ACC112 (cell line): Measurements from ENCODE around the gene CACNA2D2.

Source experiments
- H2AFZ ChIP-seq: fragments of 200-600 bp; sonication (generic); one replicate; pipeline ENCODE4 v1.6.0; 2017; ENCODE audit warnings: antibody characterized with exemption, low read length; ENCODE audit not compliant: unreplicated experiment
- H3K27ac ChIP-seq: fragments of 200-600 bp; sonication (generic); 2 replicates; pipeline ENCODE4 v1.5.1; 2014; ENCODE audit warnings: low read depth, mild to moderate bottlenecking, antibody characterized with exemption, low read length, moderate library complexity
- H3K27me3 ChIP-seq: fragments of 200-600 bp; sonication (generic); 2 replicates; pipeline ENCODE4 v1.6.1; 2014; ENCODE audit warnings: mild to moderate bottlenecking, antibody characterized with exemption, low read length, moderate library complexity, mixed read lengths; ENCODE audit not compliant: insufficient read depth
- H3K36me3 ChIP-seq: fragments of 200-600 bp; sonication (generic); 2 replicates; pipeline ENCODE4 v1.6.1; 2016; ENCODE audit warnings: mild to moderate bottlenecking, antibody characterized with exemption, low read length, moderate library complexity, mixed read lengths; ENCODE audit not compliant: insufficient read depth
- H3K4me1 ChIP-seq: fragments of 200-600 bp; sonication (generic); one replicate; pipeline ENCODE4 v1.6.1; 2016; ENCODE audit warnings: low read length, mixed read lengths; ENCODE audit not compliant: insufficient read depth, unreplicated experiment, control insufficient read depth
- H3K4me3 ChIP-seq: fragments of 200-600 bp; sonication (generic); 2 replicates; pipeline ENCODE4 v1.5.1; 2014; ENCODE audit warnings: mild to moderate bottlenecking, low read depth, low read length
- H3K79me2 ChIP-seq: fragments of 200-600 bp; sonication (generic); one replicate; pipeline ENCODE4 v1.6.0; 2016; ENCODE audit warnings: low read length; ENCODE audit not compliant: control insufficient read depth, unreplicated experiment, insufficient read depth

Gene CACNA2D2

DNA sequence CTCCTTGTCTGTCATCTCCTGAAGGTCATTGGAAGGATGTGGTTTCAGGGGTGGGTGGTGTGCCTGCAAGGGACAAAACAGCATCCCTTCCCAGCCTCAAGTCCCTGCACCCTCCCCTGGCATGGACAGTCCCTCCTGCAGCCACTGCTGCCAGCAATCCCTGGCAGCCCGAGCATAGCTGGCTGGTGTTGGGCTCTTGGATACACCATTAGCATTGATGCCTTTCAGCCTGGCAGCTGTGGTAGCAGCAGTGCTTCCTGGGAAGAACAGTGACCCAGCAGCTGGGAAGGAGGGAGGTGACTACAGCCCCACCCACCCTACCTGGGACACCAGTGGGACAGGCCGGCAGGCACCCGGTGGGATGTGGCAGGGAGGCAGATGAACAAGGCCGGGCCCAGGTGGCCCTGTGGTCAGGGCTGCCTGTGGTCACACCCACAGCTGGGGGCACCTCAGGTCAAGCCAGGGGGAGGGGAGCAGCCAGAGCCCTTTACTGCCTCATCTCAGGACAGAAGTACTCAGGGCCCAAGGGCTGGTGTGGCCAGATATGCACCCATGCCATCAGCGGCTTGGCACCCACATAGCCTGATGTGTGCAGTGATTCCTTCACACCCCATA, 111.2 kb downstream of the CACNA2D2 start:
- no peak overlapping the region for H2AFZ ChIP-seq
- no peaks in the 10 kb centered on the region for H3K79me2 ChIP-seq
- H3K4me1 ChIP-seq: no peaks in the 10 kb centered on the region
- H3K27ac ChIP-seq: no peak overlapping the region
- no peaks in the 10 kb centered on the region for H3K27me3 ChIP-seq
- no peaks in the 10 kb centered on the region for H3K36me3 ChIP-seq
- no peak overlapping the region for H3K4me3 ChIP-seq

DNA sequence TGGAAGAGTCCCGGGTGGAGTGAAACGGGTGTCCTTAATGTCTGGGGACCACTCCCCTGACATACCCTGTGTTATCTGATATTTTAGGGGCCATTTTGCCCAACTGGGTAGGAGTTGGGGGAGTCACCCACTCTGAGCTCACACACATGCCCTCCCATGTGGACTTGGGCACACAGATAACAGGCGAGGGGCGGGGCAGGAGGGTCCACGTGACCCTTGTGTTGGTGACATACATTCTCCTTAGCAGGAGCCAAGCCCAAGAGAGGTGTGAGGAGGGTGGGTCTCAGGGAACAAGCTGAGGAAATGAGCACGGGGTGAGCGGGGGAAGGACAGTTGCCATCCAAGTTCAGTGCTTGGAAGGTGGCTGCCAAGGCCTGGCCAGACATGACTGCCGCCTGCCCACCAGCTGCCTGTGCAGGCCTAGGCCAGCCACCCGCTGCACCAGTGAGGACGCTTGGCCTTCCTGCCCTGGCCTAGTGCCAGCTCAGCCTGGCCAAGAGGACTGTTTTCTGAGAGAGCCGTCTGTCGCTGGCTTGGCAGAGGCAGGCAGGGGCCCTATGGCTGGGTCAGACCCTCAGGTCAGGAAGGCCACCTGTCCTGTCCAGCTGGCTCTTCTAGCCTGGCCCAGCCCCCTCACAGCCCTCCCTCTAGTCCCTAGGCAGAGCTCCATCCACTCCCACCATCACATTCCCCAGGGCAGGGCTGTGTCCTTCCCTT, 112.8 kb downstream of the CACNA2D2 start:
- no peak overlapping the region for H3K27ac ChIP-seq
- H3K79me2 ChIP-seq: no peaks in the 10 kb centered on the region
- H3K27me3 ChIP-seq: no peaks in the 10 kb centered on the region
- no peak overlapping the region for H2AFZ ChIP-seq
- H3K4me3 ChIP-seq: no peak overlapping the region
- H3K36me3 ChIP-seq: no peaks in the 10 kb centered on the region
- no peaks in the 10 kb centered on the region for H3K4me1 ChIP-seq

GRCh38 chr3:50389414-50389767, 114.0 kb downstream of the CACNA2D2 start:
- Histone ChIP-seq H3K27me3 (no peaks in the 10 kb centered on the region), H3K79me2 (no peaks in the 10 kb centered on the region)

GRCh38 chr3:50388720-50389413, 114.6 kb downstream of the CACNA2D2 start:
- Histone ChIP-seq H3K36me3 (no peaks in the 10 kb centered on the region), H3K4me1 (no peaks in the 10 kb centered on the region)

More at GRCh38 chr3:50389414-50389767, 114.0 kb downstream of the CACNA2D2 start:
- H2AFZ ChIP-seq: no peak overlapping the region
- H3K36me3 ChIP-seq: no peaks in the 10 kb centered on the region
- no peak overlapping the region for H3K4me3 ChIP-seq
- H3K27ac ChIP-seq: no peak overlapping the region
- H3K4me1 ChIP-seq: no peaks in the 10 kb centered on the region

GRCh38 chr3:50388016-50388719, 115.3 kb downstream of the CACNA2D2 start:
- H3K4me3 ChIP-seq: no peak overlapping the region
- no peaks in the 10 kb centered on the region for H3K36me3 ChIP-seq
- no peaks in the 10 kb centered on the region for H3K4me1 ChIP-seq
- no peaks in the 10 kb centered on the region for H3K27me3 ChIP-seq
- H2AFZ ChIP-seq: no peak overlapping the region
- H3K27ac ChIP-seq: no peak overlapping the region
- H3K79me2 ChIP-seq: no peaks in the 10 kb centered on the region

More at GRCh38 chr3:50388720-50389413, 114.6 kb downstream of the CACNA2D2 start:
- no peak overlapping the region for H2AFZ ChIP-seq
- no peaks in the 10 kb centered on the region for H3K79me2 ChIP-seq
- H3K4me3 ChIP-seq: no peak overlapping the region
- H3K27ac ChIP-seq: no peak overlapping the region
- H3K27me3 ChIP-seq: no peaks in the 10 kb centered on the region

GRCh38 chr3:50385754-50386153, 117.7 kb downstream of the CACNA2D2 start:
- Histone ChIP-seq H3K4me3 (no peak overlapping the region), H3K4me1 (no peaks in the 10 kb centered on the region), H2AFZ (no peak overlapping the region), H3K36me3 (no peaks in the 10 kb centered on the region), H3K27me3 (no peaks in the 10 kb centered on the region), H3K27ac (no peak overlapping the region), H3K79me2 (no peaks in the 10 kb centered on the region)

DNA sequence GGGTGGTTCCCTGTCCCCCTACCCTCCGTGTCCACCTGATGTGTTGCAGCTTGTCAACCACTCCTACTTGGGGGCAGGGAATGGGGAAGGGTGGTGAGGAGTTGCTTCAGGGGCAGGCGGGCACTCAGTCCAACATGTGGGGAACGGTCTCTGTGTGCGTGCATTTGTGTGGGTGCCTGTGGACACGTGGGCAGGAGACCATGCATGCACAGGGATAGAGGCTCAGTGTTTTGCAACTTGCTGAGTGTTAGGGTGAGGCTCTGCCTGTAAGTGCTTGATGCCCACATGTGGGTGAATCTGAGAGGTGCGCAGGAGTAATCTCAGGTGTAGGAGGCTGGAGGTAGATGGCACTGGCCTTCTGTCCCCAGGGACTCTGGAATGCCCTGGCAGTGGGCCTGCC, 119.7 kb downstream of the CACNA2D2 start:
- H2AFZ ChIP-seq: no peak overlapping the region
- H3K4me3 ChIP-seq: no peak overlapping the region
- H3K36me3 ChIP-seq: no peaks in the 10 kb centered on the region
- no peaks in the 10 kb centered on the region for H3K79me2 ChIP-seq
- H3K4me1 ChIP-seq: no peaks in the 10 kb centered on the region
- H3K27me3 ChIP-seq: no peaks in the 10 kb centered on the region
- H3K27ac ChIP-seq: no peak overlapping the region

- Histone ChIP-seq H3K4me3 (no peak overlapping the region), H2AFZ (no peak overlapping the region), H3K79me2 (no peaks in the 10 kb centered on the region), H3K4me1 (no peaks in the 10 kb centered on the region), H3K27ac (no peak overlapping the region), H3K36me3 (no peaks in the 10 kb centered on the region), H3K27me3 (no peaks in the 10 kb centered on the region)
Measured at GRCh38 chr3:50382722-50383121, 120.7 kb downstream of the CACNA2D2 start.

DNA sequence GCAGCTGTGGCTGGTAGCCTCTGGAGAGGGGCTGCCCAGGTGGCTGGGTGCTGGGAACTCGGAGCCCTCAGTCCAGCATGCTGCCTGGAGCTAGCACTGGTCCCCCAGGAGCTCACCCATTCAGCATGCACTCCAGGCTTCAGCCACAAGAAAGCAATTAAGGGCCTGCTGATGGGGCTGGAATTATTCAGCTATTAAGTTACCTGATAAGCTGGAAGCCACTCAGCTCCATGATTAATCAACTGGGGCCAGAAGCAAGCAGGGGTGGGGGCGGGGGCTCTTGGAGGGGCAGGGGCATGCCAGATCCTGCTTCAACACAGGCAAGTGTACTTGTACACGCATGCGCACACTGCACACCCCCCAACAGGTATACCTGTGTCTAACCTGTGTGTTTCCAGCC, 122.1 kb downstream of the CACNA2D2 start:
- no peaks in the 10 kb centered on the region for H3K4me1 ChIP-seq
- H3K4me3 ChIP-seq: no peak overlapping the region
- H3K79me2 ChIP-seq: no peaks in the 10 kb centered on the region
- no peaks in the 10 kb centered on the region for H3K27me3 ChIP-seq
- H3K27ac ChIP-seq: no peak overlapping the region
- H3K36me3 ChIP-seq: no peaks in the 10 kb centered on the region
- no peak overlapping the region for H2AFZ ChIP-seq

DNA sequence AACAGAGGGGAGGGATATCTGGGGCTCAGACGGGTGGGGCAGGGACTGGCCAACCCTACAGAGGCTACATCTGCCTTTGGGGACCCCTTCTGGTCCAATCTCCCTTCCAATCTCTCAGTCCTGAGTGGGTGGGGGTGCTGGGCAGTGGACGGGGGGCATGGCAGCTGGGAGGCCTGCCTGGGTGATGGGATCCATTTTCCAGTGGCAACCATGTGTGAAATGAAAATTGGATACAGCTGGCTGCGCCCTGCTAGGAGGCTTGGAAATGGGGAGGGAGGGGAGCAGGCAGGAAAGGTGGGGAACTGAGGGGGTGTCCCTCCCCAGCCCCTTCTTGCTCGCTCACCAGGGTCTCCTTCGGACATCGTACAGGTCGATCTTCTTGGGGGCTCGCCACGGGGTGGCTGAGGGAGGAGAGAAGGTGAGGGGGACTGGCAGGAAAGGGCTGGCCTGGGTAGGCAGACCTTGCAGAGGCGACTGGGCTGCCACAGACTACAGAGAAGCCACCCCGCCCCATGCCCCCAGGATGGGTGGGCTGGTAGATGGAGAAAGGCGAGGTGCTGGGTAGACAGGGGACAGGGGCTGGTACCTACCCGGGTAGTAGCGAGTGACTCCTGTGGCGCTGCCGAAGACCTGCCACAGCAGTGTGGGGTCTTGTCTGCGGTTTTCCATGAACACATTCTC, 122.9 kb downstream of the CACNA2D2 start:
- no peak overlapping the region for H3K4me3 ChIP-seq
- H3K4me1 ChIP-seq: no peaks in the 10 kb centered on the region
- no peaks in the 10 kb centered on the region for H3K27me3 ChIP-seq
- no peak overlapping the region for H3K27ac ChIP-seq
- H3K36me3 ChIP-seq: no peaks in the 10 kb centered on the region
- H2AFZ ChIP-seq: no peak overlapping the region
- no peaks in the 10 kb centered on the region for H3K79me2 ChIP-seq
